HG03378 (cell line): Measurements from ENCODE around the gene ARIH2.

Experiments used
- ATAC-seq: cut with Tn5 transposase; IDR thresholded peaks from one replicate; pipeline ENCODE4 v1.9.1; 2021; ENCODE audit warnings: mild to moderate bottlenecking, moderate library complexity; ENCODE audit not compliant: unreplicated experiment

ARIH2 gene

GRCh38 chr3:49030321-49030720 is 111.7 kb downstream of the ARIH2 start:
- no peak for ATAC-seq

- no peak for ATAC-seq
Measured at GRCh38 chr3:49032646-49033304, 114.1 kb downstream of the ARIH2 start.

- no peak for ATAC-seq
Measured at GRCh38 chr3:49034650-49035049, 116.0 kb downstream of the ARIH2 start.

- ATAC-seq = no peak
Measured at GRCh38 chr3:49035281-49035680, 116.6 kb downstream of the ARIH2 start.
